AG09319 (cell line): ENCODE data around the gene KRTAP4-11.
A peak's percentile ranks its signal among the peaks of the same experiment; 100 is the strongest.

Experiments
- DNase-seq: peaks from one replicate; pipeline ENCODE4 v3.0.0-alpha.2; 2010; ENCODE audit warnings: low read depth; ENCODE audit errors: extremely low read depth
- CTCF ChIP-seq: IDR thresholded peaks from 2 replicates; pipeline ENCODE4 v1.5.1; 2011; ENCODE audit warnings: low read depth, mild to moderate bottlenecking, inconsistent platforms, low read length, moderate library complexity

KRTAP4-11 gene

DNA sequence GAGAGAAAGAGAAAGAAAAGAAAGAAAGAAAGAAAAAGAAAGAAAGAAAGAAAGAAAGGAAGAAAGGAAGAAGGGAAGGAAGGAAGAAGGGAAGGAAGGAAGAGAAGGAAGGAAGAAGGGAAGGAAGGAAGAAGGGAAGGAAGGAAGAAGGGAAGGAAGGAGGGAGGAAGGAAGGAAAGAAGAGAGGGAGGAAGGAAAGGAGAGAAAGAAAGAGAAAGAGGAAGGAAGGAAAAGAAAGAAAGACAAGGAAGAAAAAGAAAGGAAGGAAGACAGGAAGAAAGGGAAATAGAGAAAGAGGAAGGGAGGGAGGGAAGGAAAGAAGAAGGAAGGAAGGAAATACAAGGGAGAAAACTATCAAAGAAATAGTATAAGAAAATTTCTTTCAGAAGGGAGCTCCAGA, 41.4 kb downstream of the KRTAP4-11 start:
- TF ChIP-seq CTCF = no peak
- DNase-seq = no peak

DNA sequence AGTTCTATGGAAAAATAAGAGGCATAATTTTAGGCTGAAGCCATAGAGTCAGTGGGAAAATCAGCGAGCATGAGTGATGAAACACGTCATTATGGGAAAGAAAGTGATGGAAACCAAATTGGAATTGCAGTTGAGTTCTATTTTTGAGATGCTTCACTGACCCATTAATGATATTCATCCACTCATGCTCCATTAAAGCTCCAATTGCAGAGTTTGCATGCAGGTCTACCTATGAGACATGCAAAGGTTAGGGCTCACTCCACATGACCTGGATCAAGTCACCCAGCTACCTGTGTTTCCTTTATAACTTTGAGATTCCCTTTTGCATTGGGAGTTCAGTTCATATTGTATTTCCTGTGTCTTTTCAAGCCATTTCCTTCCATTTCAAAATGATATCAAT, 44.5 kb downstream of the KRTAP4-11 start:
- DNase-seq = no peak
- TF ChIP-seq CTCF = no peak

- no peak for DNase-seq
- TF ChIP-seq CTCF = no peak
Observed at GRCh38 chr17:41071606-41072360, 46.4 kb downstream of the KRTAP4-11 start.

DNA sequence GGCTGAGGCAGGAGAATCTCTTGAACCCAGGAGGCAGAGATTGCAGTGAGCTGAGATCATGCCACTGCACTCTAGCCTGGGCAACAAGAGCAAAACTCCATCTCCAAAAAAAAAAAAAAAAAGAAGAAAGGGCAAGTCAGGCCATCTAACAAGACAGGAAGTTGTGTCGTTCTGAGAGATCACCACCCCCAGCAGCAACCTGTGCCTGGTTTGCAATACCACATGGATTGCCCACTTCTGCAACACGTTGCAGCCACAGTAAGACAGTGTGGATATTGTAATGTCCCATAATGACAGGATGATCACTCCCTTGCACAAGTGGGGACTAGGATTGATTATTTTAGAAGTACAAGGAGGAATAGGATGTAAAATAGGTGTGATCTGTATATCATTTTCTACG, 49.1 kb downstream of the KRTAP4-11 start:
- DNase-seq = no peak
- no peak for TF ChIP-seq CTCF

DNA sequence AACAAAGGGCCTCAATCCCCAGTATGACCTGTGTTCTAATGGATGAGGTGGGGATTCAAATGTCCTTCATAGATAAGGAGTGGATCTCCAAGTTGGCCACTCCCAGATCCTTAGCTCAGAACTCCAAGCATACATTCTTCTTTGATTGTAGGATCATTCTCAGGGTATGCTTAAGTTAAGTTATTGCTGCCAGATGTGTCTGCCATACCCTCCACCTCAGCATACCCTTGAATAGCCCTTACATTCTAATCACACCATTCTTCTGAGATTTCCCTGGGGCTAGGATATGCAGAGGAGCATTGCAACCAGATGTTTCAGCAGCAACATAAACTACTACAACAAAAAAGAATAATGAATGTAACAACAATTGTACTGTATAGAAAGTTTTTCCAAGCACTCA, 50.9 kb downstream of the KRTAP4-11 start:
- peak; percentile 63 for DNase-seq
- no peak for TF ChIP-seq CTCF
